ENCODE measurements around the gene ARPC3. TPM values are rescaled to one million over a fixed set of nuclear protein-coding genes. Genes with fewer than 3 reads are reported as not detected.

The ARPC3 gene
- total and polyA plus RNA-seq, 9 of the 15 experiments (the other 6 are each of a cell fraction or from before 2014, with no cell fraction given), result 74.2 to 575 (median 345) TPM

- TF ChIP-seq, protein P1, sequence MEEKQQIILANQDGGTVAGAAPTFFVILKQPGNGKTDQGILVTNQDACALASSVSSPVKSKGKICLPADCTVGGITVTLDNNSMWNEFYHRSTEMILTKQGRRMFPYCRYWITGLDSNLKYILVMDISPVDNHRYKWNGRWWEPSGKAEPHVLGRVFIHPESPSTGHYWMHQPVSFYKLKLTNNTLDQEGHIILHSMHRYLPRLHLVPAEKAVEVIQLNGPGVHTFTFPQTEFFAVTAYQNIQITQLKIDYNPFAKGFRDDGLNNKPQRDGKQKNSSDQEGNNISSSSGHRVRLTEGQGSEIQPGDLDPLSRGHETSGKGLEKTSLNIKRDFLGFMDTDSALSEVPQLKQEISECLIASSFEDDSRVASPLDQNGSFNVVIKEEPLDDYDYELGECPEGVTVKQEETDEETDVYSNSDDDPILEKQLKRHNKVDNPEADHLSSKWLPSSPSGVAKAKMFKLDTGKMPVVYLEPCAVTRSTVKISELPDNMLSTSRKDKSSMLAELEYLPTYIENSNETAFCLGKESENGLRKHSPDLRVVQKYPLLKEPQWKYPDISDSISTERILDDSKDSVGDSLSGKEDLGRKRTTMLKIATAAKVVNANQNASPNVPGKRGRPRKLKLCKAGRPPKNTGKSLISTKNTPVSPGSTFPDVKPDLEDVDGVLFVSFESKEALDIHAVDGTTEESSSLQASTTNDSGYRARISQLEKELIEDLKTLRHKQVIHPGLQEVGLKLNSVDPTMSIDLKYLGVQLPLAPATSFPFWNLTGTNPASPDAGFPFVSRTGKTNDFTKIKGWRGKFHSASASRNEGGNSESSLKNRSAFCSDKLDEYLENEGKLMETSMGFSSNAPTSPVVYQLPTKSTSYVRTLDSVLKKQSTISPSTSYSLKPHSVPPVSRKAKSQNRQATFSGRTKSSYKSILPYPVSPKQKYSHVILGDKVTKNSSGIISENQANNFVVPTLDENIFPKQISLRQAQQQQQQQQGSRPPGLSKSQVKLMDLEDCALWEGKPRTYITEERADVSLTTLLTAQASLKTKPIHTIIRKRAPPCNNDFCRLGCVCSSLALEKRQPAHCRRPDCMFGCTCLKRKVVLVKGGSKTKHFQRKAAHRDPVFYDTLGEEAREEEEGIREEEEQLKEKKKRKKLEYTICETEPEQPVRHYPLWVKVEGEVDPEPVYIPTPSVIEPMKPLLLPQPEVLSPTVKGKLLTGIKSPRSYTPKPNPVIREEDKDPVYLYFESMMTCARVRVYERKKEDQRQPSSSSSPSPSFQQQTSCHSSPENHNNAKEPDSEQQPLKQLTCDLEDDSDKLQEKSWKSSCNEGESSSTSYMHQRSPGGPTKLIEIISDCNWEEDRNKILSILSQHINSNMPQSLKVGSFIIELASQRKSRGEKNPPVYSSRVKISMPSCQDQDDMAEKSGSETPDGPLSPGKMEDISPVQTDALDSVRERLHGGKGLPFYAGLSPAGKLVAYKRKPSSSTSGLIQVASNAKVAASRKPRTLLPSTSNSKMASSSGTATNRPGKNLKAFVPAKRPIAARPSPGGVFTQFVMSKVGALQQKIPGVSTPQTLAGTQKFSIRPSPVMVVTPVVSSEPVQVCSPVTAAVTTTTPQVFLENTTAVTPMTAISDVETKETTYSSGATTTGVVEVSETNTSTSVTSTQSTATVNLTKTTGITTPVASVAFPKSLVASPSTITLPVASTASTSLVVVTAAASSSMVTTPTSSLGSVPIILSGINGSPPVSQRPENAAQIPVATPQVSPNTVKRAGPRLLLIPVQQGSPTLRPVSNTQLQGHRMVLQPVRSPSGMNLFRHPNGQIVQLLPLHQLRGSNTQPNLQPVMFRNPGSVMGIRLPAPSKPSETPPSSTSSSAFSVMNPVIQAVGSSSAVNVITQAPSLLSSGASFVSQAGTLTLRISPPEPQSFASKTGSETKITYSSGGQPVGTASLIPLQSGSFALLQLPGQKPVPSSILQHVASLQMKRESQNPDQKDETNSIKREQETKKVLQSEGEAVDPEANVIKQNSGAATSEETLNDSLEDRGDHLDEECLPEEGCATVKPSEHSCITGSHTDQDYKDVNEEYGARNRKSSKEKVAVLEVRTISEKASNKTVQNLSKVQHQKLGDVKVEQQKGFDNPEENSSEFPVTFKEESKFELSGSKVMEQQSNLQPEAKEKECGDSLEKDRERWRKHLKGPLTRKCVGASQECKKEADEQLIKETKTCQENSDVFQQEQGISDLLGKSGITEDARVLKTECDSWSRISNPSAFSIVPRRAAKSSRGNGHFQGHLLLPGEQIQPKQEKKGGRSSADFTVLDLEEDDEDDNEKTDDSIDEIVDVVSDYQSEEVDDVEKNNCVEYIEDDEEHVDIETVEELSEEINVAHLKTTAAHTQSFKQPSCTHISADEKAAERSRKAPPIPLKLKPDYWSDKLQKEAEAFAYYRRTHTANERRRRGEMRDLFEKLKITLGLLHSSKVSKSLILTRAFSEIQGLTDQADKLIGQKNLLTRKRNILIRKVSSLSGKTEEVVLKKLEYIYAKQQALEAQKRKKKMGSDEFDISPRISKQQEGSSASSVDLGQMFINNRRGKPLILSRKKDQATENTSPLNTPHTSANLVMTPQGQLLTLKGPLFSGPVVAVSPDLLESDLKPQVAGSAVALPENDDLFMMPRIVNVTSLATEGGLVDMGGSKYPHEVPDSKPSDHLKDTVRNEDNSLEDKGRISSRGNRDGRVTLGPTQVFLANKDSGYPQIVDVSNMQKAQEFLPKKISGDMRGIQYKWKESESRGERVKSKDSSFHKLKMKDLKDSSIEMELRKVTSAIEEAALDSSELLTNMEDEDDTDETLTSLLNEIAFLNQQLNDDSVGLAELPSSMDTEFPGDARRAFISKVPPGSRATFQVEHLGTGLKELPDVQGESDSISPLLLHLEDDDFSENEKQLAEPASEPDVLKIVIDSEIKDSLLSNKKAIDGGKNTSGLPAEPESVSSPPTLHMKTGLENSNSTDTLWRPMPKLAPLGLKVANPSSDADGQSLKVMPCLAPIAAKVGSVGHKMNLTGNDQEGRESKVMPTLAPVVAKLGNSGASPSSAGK (IDR thresholded peaks at IDR 0.05), result no peak; the same call in 1 of the 2 replicates
- TF ChIP-seq CC2D1A (IDR thresholded peaks at IDR 0.05), result 0 out of 2 replicates have a peak, but pooled peaks have one; percentile 52
- no peak for TF ChIP-seq ADNP (tag; IDR thresholded peaks at IDR 0.05)
- no peak for TF ChIP-seq ZNF121 (CRISPR knock-in tag; conservative IDR thresholded peaks at IDR 0.05)
- TF ChIP-seq SRF (CRISPR knock-in tag; IDR thresholded peaks at IDR 0.05), result peak; percentile 14 to 40; a peak in 1 of 4 replicates
- TF ChIP-seq, protein P2, sequence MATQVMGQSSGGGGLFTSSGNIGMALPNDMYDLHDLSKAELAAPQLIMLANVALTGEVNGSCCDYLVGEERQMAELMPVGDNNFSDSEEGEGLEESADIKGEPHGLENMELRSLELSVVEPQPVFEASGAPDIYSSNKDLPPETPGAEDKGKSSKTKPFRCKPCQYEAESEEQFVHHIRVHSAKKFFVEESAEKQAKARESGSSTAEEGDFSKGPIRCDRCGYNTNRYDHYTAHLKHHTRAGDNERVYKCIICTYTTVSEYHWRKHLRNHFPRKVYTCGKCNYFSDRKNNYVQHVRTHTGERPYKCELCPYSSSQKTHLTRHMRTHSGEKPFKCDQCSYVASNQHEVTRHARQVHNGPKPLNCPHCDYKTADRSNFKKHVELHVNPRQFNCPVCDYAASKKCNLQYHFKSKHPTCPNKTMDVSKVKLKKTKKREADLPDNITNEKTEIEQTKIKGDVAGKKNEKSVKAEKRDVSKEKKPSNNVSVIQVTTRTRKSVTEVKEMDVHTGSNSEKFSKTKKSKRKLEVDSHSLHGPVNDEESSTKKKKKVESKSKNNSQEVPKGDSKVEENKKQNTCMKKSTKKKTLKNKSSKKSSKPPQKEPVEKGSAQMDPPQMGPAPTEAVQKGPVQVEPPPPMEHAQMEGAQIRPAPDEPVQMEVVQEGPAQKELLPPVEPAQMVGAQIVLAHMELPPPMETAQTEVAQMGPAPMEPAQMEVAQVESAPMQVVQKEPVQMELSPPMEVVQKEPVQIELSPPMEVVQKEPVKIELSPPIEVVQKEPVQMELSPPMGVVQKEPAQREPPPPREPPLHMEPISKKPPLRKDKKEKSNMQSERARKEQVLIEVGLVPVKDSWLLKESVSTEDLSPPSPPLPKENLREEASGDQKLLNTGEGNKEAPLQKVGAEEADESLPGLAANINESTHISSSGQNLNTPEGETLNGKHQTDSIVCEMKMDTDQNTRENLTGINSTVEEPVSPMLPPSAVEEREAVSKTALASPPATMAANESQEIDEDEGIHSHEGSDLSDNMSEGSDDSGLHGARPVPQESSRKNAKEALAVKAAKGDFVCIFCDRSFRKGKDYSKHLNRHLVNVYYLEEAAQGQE (IDR thresholded peaks at IDR 0.05; ENCODE audit: borderline replicate concordance), result no peak
- TF ChIP-seq, protein P2 (CRISPR knock-in tag; IDR thresholded peaks at IDR 0.05; ENCODE audit: low read depth), result no peak; the same call in 1 of the 2 replicates
- TF ChIP-seq POLR2A (conservative IDR thresholded peaks at IDR 0.05), result peak; percentile 79
Measured at GRCh38 chr12:110468214-110469048, 18.3 kb upstream of the ARPC3 start, which contains the start of the genes FAM216A and GPN3 (continued).
